ENCODE results near the gene FIGNL2. TPM values are rescaled to one million over a fixed set of nuclear protein-coding genes. Genes with fewer than 3 reads are reported as not detected.

The FIGNL2 gene
- total RNA-seq, 1 experiment from 2014 or later = 0.27 TPM

GRCh38 chr12:51811203-51812202, 37.0 kb downstream of the FIGNL2 start:
- no TSS peak for BruUV-seq (replicated peaks)
- no peaks in the 10 kb centered on the region for H3K9me2 ChIP-seq (ENCODE audit: insufficient read depth)
- H3K79me2 ChIP-seq (ENCODE audit: insufficient read depth, low read length) = no peaks in the 10 kb centered on the region
- intact Hi-C loops (cut with micrococcal nuclease) = no loop called here
- TF ChIP-seq ELF1 (IDR thresholded peaks at IDR 0.05; ENCODE audit: borderline replicate concordance, low read depth) = no peak
- TF ChIP-seq RAD21 (IDR thresholded peaks at IDR 0.05; ENCODE audit: low read depth) = no peak
- no peak for TF ChIP-seq POLR2AphosphoS5 (IDR thresholded peaks at IDR 0.05; ENCODE audit: low read depth, low read length)
- TF ChIP-seq EGR1 (IDR thresholded peaks at IDR 0.05; ENCODE audit: low read depth) = no peak
- no peak for TF ChIP-seq EZH2phosphoT487 (IDR thresholded peaks at IDR 0.05; ENCODE audit: borderline replicate concordance)
- TF ChIP-seq JUND (IDR thresholded peaks at IDR 0.05) = no peak
- no peak for TF ChIP-seq REST (IDR thresholded peaks at IDR 0.05; ENCODE audit: low read depth)
- no peak for TF ChIP-seq ATF3 (IDR thresholded peaks at IDR 0.05)
- TF ChIP-seq CEBPB (IDR thresholded peaks at IDR 0.05; ENCODE audit: low read depth) = no peak
- no peak for TF ChIP-seq CTCF (IDR thresholded peaks at IDR 0.05 in 2 of 3, conservative IDR thresholded peaks at IDR 0.05 in 1 of 3; ENCODE audit: borderline replicate concordance in 1 of 3, insufficient read depth in 1 of 3, low read depth in 2 of 3, low read length in 2 of 3)
- no peak for TF ChIP-seq MAX (IDR thresholded peaks at IDR 0.05)
- TF ChIP-seq ZBTB33 (IDR thresholded peaks at IDR 0.05; ENCODE audit: extremely low read depth, insufficient replicate concordance, low read length) = no peak
- TF ChIP-seq SRF (IDR thresholded peaks at IDR 0.05; ENCODE audit: low read depth) = no peak
- no peak for TF ChIP-seq EZH2 (IDR thresholded peaks at IDR 0.05)
- no peak for TF ChIP-seq POLR2A (IDR thresholded peaks at IDR 0.05; ENCODE audit: borderline replicate concordance, extremely low read depth, insufficient read depth, insufficient read length)
- TF ChIP-seq ZNF274 (IDR thresholded peaks at IDR 0.05; ENCODE audit: low read depth, low read length) = no peak
- RAD21 ChIA-PET (ENCODE audit: low non-redundant PET in 1 of 2, low total read pairs in 2 of 2, uncharacterized antibody in 2 of 2, unreplicated experiment in 2 of 2) = no interaction called here
- no peak overlapping the region for H3K9ac ChIP-seq (ENCODE audit: low read length)
- peaks cover 0 to 11% of the 10 kb centered on the region in 2 experiments; a peak in 1 of 4 replicates for H3K4me1 ChIP-seq (ENCODE audit: control insufficient read depth in 1 of 2, insufficient read depth in 2 of 2, low read length in 2 of 2)
- H3K9me3 ChIP-seq (ENCODE audit: control insufficient read depth in 1 of 2, insufficient read depth in 1 of 2, low read depth in 1 of 2, low read length in 2 of 2) = no peaks in the 10 kb centered on the region
- H3K4me3 ChIP-seq (replicated peaks in 1 of 2; ENCODE audit: low read depth in 1 of 2, low read length in 2 of 2) = no peak overlapping the region
- no peaks in the 10 kb centered on the region for H3K36me3 ChIP-seq (ENCODE audit: control insufficient read depth in 1 of 2, insufficient read depth in 2 of 2, low read length in 2 of 2)
- CTCF ChIA-PET = no interaction called here
- POLR2A ChIA-PET = no interaction called here
- no peak overlapping the region for H2AFZ ChIP-seq (ENCODE audit: low read depth, low read length, poor library complexity, severe bottlenecking)
- no peak overlapping the region for H3K4me2 ChIP-seq (ENCODE audit: low read length)
- ATAC-seq (no peak), DNase-seq (ENCODE audit: low read depth, low spot score) (no peak)
- no peaks in the 10 kb centered on the region for H3K27me3 ChIP-seq (ENCODE audit: insufficient read depth, low read length)
- H3K27ac ChIP-seq (ENCODE audit: low read depth, low read length) = no peak overlapping the region
- H4K20me1 ChIP-seq (ENCODE audit: insufficient read depth) = no peaks in the 10 kb centered on the region
